Lung (tissue), 16 donors: ENCODE results near the gene FEM1C. TPM values are rescaled to one million over a fixed set of nuclear protein-coding genes. Genes with fewer than 3 reads are reported as not detected.
A peak's percentile ranks its signal among the peaks of the same experiment; 100 is the strongest.

Source experiments
- ATAC-seq: fragments of 200-7000 bp; cut with Tn5 transposase; one replicate; pipeline ENCODE4 v1.9.1; 2020; ENCODE audit warnings: moderate number of reproducible peaks; ENCODE audit not compliant: insufficient read depth, low FRiP score
- DNase-seq, 3 donors: peaks; one replicate each; pipeline ENCODE4 v3.0.0-alpha.2; 2013 to 2017
- H3K27ac ChIP-seq, 2 donors: one replicate each; pipeline ENCODE4 v1.5.1; 2013; ENCODE audit warnings: mild to moderate bottlenecking in 2 of 2, moderate library complexity in 2 of 2, control low read depth in 1 of 2, inconsistent platforms in 1 of 2, low read depth in 1 of 2, low read length in 1 of 2
- H3K27me3 ChIP-seq, 3 donors: one replicate each; pipeline ENCODE4 v1.5.1; 2013; ENCODE audit warnings: low read length in 2 of 3; ENCODE audit not compliant: control insufficient read depth in 3 of 3, insufficient read depth in 3 of 3
- H3K36me3 ChIP-seq, 4 donors: one replicate each; pipeline ENCODE4 v1.5.1; 2013; ENCODE audit warnings: low read length in 4 of 4, mild to moderate bottlenecking in 1 of 4, moderate library complexity in 1 of 4; ENCODE audit not compliant: control insufficient read depth in 4 of 4, insufficient read depth in 4 of 4
- H3K4me1 ChIP-seq, 5 donors: one replicate each; pipeline ENCODE4 v1.5.1; 2013; ENCODE audit warnings: low read length in 5 of 5, mild to moderate bottlenecking in 2 of 5, moderate library complexity in 1 of 5; ENCODE audit not compliant: control insufficient read depth in 5 of 5, insufficient read depth in 5 of 5
- H3K4me3 ChIP-seq: one replicate; pipeline ENCODE4 v1.5.1; 2013; ENCODE audit warnings: mild to moderate bottlenecking, control low read depth, moderate library complexity
- H3K9ac ChIP-seq, 2 donors: one replicate each; pipeline ENCODE4 v1.5.1; 2013; ENCODE audit warnings: low read length in 2 of 2, control low read depth in 1 of 2; ENCODE audit not compliant: insufficient read depth in 1 of 2
- H3K9me3 ChIP-seq, 4 donors: one replicate each; pipeline ENCODE4 v1.5.1; 2013; ENCODE audit warnings: low read length in 3 of 4, mild to moderate bottlenecking in 1 of 4, moderate library complexity in 1 of 4; ENCODE audit not compliant: control insufficient read depth in 4 of 4, insufficient read depth in 3 of 4
- CTCF ChIP-seq: IDR thresholded peaks from 2 replicates; pipeline ENCODE4 v1.5.1; 2012; ENCODE audit warnings: mild to moderate bottlenecking; ENCODE audit errors: control extremely low read depth, extremely low read depth
- WGBS, 2 donors: extraction: QIAGEN DNeasy Blood & Tissue Kit; methylation state at CpG; one replicate each; pipeline ENCODE4 v1.1.7; 2013; 5-methylcytosine and 5-hydroxymethylcytosine counted together
- long read RNA-seq, 5 donors: transcript quantifications; one replicate each; lab custom pipeline, GENCODE V29; 2026
- polyA plus RNA-seq, 2 donors: library from polyadenylated mRNA; stranded (reverse); fragments of 200-250 nt; gene quantifications; one replicate each; pipeline ENCODE4 v1.2.1, GENCODE V29; 2013
- total RNA-seq, 2 donors: library from RNA; depleted of rRNA in 1 of 2; stranded (reverse); fragments of >200 nt in 1 of 2; gene quantifications; one replicate each; pipeline ENCODE4 v1.2.1, GENCODE V29; 2014 to 2021
- donor health status: control.
- donor health status: control.
- donor health status: Bipolar disorder and iron deficiency.
- donor health status: healthy.
- donor health status: DM: yes; HTN: yes; CAD: no.

FEM1C gene
- total RNA-seq (10 to 100 TPM; 23.8 to 47.9 TPM), polyA plus RNA-seq (10 to 100 TPM in 1 of 2 donors, 1 to 10 TPM in 1; 8.0 to 14.6 TPM)
- long read RNA-seq, donor 1, full-length matches to known transcripts, result 7 of 7 reads
- long read RNA-seq, donor 1, partial matches to known transcripts, result 0 of 7 reads
- long read RNA-seq, donor 1, other reads (novel, unspliced or antisense), result 0 of 7 reads
- long read RNA-seq, donor 2, full-length matches to known transcripts, result 2 of 7 reads
- long read RNA-seq, donor 2, partial matches to known transcripts, result 5 of 7 reads
- long read RNA-seq, donor 2, other reads (novel, unspliced or antisense), result 0 of 7 reads
- long read RNA-seq, donor 3, full-length matches to known transcripts, result 5 of 5 reads
- long read RNA-seq, donor 3, partial matches to known transcripts, result 0 of 5 reads
- long read RNA-seq, donor 3, other reads (novel, unspliced or antisense), result 0 of 5 reads
- long read RNA-seq, donor 4, result 0 reads
- long read RNA-seq, donor 5, full-length matches to known transcripts, result 9 of 9 reads
- long read RNA-seq, donor 5, partial matches to known transcripts, result 0 of 9 reads
- long read RNA-seq, donor 5, other reads (novel, unspliced or antisense), result 0 of 9 reads

- H3K27ac ChIP-seq, result peak within 1 kb of the TSS; percentile 96 to 98
- peaks cover 0 to 33% (median 7%) of the 10 kb centered on the region in 5 donors for H3K4me1 ChIP-seq
- 1 to 2% methylated on average over 74 to 82 of the region's 82 CpGs for WGBS, 2 donors
- peak; percentile 98 to 99 (median 99) for DNase-seq
- peak within 1 kb of the TSS; percentile 83 to 95 for H3K9ac ChIP-seq
- TF ChIP-seq CTCF, result no peak
- H3K36me3 ChIP-seq, result peaks cover 2 to 12% (median 8%) of the 10 kb centered on the region in 4 donors
- peaks cover 0 to 4% (median 3%) of the 10 kb centered on the region in 4 donors for H3K9me3 ChIP-seq
- H3K4me3 ChIP-seq, result peak within 1 kb of the TSS; percentile 73
- ATAC-seq, result peak; percentile 97
- H3K27me3 ChIP-seq, result no peaks in the 10 kb centered on the region
These were observed at the start of gene FEM1C for GRCh38 chr5:115544436-115545350. TSS of gene FEM1C (minus strand) at chr5:115544775. CDS start at chr5:115543493, 1,282 bp downstream.

GRCh38 chr5:115589043-115589442 is 44.5 kb upstream of the FEM1C start:
- Histone ChIP-seq H3K27me3 (no peaks in the 10 kb centered on the region), H3K4me3 (no peak overlapping the region), H3K9ac (no peak overlapping the region), H3K4me1 (peaks cover 0 to 2% (median 0%) of the 10 kb centered on the region in 5 donors), H3K36me3 (no peaks in the 10 kb centered on the region), H3K9me3 (no peaks in the 10 kb centered on the region), H3K27ac (no peak overlapping the region)
- 73 to 92% methylated on average over 3 of the region's 3 CpGs for WGBS, 2 donors
- TF ChIP-seq CTCF, result no peak
- ATAC-seq, result no peak
- no peak for DNase-seq

GRCh38 chr5:115588640-115589039 is 44.1 kb upstream of the FEM1C start:
- ATAC-seq (no peak), DNase-seq (no peak)
- no peaks in the 10 kb centered on the region for H3K9me3 ChIP-seq
- H3K36me3 ChIP-seq, result no peaks in the 10 kb centered on the region
- H3K27ac ChIP-seq, result no peak overlapping the region
- H3K27me3 ChIP-seq, result no peaks in the 10 kb centered on the region
- no peak overlapping the region for H3K4me3 ChIP-seq
- TF ChIP-seq CTCF, result no peak
- H3K9ac ChIP-seq, result no peak overlapping the region
- H3K4me1 ChIP-seq, result peaks cover 0 to 2% (median 0%) of the 10 kb centered on the region in 5 donors
- 64 to 75% methylated on average over 4 of the region's 4 CpGs for WGBS, 2 donors
